ENCODE results near the gene NKD1.
"Not testable (repeated sequence)": the region's sequence is repeated elsewhere in the genome, so short reads cannot be mapped to it uniquely, and the experiment has no call there.

NKD1 gene

GRCh38 chr16:50520451-50521245 lies 27.5 kb upstream of the NKD1 start:
- no peak for DNase-seq

DNA sequence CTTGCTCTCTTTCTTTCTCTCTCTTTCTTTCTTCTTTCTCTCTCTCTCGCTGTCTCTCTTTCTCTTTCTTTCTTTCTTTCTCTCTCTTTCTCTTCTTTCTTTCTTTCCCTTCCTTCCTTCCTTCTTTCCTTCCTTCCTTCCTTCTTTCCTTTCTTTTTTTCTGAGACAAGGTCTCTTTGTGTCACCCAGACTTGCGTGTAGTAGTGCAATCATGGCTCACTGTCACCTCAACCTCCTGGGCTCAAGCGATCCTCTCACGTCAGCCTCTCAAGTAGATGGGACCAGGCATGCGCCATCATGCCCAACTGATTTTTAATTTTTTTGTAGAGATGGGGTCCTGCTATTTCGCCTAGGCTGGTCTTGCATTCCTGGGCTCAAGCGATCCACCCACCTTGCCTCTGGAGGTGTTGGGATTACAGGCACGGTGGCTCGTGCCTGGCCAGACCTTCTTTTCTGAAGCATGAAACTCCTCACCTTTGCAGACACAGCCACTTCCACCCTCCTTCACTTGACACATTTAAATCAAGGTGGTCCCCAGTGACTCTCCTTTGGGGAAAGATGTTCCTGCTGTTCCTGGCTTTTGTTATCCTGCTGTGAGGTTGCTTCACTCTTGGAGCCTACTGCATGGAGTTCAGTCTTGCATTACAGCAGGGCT lies 26.8 kb upstream of the NKD1 start:
- no peak for DNase-seq

- DNase-seq: no peak
Observed at GRCh38 chr16:50522324-50522723, 25.9 kb upstream of the NKD1 start.

GRCh38 chr16:50523710-50524109 lies 24.5 kb upstream of the NKD1 start:
- DNase-seq: no peak

DNA sequence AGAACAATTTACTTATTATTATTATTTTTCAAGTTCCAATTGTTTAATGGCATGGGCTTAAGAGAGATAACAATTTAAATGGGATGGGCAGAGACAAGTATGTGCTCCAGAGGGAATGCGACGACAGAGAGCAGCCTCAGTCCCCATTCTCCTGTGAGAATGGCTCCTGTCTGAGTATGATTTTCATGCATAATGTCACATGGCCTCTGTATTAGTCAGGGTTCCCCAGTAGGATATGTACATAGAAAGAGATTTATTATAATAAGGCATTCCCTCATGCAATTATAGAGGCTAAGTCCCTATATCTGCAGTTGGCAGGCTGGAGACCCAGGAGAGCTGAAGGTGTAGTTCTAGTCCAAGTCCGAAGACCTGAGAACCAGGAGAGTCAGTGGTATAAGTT lies 22.9 kb upstream of the NKD1 start:
- no peak for DNase-seq

DNA sequence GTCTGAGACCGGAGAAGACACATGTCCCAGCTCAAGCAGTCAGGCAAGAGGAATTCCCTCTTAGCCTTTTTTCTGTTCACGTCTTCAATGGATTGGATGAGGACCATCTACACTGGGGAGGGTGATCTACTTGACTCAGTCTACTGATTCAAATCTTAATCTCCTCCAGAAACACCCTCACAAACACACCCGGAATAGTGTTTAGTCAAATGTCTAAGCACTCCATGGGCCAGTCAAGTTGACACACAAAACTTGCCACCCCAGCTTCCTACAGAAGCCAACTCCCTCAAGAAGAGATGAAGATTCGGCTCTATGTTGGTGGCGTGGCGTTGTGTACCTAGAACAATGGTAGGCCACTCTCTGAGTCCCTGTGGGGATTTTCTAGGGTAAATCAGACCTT lies 22.5 kb upstream of the NKD1 start:
- no peak for DNase-seq

DNA sequence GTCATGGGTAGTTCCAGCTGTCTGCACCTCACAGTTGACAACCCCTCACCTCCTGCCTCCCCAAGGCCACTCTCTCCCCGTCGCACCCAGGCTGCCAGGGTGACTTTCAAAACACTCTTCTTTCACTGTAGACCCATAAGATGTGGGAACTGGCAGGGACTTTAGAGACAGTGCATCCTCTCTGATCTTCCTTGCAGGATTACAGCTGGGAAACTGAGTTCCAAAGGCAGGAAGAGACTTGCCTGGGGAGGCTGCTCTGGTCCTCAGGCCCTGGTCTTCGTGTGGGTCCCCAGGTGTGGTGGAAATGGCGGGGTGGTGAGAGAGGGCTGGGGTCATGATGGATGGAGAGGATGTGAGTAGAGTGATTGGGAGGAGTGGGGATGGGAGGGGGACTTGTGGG lies 21.9 kb upstream of the NKD1 start:
- no peak for DNase-seq

DNA sequence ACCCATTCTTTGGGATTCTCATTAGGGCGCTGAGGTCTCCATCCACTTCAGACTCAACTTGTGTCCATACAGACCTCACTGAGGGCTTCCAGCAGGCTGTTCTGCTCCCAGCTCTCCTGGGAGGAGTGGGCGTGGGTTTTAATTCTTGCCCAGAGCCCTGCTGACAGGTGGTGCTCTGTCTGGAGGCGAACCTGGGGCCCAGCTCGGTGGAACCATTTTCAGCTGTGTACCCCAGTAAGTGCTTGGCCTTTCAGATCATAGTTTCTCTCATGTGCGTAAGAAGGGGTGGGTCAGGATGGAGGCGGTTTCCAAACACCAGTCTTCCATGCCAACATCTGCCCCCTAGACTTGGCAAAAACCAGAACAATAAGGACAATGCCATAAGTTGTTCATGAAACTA lies 21.4 kb upstream of the NKD1 start:
- DNase-seq: no peak

- DNase-seq: no peak
Observed at GRCh38 chr16:50528820-50529219, 19.4 kb upstream of the NKD1 start.

- no peak for DNase-seq
Observed at GRCh38 chr16:50529334-50529733, 18.9 kb upstream of the NKD1 start.

DNA sequence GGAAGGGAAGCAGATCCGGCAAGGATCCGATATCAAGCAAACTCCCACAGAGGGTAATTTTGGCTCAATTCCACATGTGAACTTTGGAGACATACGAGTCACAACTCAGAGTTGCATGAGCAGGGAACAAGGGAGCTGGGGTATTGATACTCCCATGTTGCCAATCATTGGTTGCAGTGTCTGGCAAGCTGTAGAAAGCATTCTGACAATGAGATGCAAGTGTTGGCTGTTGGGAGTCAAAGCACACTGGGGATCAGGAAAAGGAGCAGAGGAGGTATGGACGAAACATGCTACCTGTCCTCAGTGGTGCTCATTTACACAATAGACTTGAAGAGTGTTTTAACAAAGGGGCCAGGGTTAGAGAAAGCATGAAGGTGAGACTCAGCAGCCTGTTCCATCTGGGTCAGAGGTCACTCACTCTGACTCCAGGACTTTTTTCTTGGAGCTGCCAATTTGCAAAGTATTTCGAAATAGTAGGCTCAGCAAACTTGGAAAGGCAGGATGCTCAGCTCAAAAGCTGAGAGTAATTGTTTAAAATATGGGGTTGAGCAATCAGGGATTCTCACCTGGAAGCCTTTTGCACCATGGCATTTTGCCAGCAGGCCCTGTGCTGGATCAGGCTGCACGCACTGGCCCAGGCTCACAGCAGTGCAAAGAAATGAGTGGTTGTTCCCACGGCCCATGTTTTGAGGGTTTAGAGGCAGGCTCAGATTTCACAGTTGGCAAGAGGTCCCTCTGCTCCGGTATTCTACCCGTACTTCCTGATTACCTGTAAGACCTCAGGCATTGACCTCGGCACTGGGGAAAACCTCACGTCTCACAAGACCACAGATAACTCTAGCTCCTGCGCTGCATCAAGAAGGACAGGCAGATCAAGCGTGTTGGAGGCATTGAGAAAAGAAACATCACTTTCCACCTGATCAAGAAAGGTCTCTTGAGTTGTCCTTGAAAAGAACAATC lies 17.6 kb upstream of the NKD1 start:
- no peak for DNase-seq

DNA sequence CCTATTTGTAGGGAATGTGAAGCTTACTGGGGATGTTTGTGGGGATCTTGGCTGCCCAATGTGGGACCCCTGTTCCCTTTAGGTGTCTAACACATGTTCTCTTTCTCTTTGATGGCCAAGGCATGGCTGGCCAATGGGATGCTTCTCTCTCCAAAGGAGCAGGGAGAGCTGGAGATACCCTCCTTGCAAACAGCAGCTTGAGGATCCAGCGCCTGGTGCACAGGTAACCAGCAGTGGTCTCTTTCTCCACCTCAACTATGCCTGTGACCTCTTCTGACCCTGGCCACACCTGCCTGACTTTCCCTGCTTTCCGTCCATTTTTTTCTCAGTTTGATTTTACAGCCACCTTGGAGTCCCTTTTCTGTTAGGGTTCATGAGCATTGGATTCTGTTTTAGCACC lies 16.8 kb upstream of the NKD1 start:
- no peak for DNase-seq

GRCh38 chr16:50531901-50532300 lies 16.3 kb upstream of the NKD1 start:
- DNase-seq: no peak

DNA sequence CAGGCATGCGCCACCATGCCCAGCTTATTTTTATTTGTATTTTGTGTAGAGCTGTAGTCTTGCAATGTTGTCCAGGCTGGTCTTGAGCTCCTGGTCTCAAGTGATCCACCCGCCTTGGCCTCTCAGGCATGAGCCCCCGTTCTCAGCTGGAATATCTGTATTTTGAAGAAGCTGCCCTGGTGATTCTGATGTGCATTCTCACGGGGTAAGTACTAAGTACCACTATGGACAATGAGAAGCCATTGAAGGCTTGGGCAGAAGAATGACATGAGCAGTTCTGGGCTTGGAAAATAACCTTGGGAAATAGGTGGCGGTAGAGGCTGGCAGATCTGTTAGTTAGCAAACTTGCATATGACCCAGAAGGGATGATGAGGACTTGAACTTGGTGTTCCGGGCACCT lies 15.6 kb upstream of the NKD1 start:
- DNase-seq: no peak

DNA sequence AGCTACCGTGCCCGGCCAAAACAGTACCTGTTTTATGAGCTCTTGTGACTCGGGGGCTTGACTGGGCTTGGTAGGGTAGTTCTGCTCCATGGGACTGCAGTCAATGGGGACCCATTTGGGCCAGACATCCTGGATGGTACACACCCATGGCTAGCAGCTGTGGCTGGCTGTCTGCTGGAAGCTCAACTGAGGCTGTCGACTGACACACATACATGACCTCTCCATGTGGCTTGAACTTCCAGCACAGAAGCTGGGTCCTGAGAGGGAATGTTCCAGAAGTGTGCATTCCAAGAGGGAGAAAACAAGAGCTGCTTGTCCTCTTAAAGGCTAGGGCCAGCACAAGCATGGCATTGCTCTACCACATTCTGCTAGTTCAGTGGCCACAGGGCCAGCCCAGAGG lies 14.9 kb upstream of the NKD1 start:
- DNase-seq: no peak

DNA sequence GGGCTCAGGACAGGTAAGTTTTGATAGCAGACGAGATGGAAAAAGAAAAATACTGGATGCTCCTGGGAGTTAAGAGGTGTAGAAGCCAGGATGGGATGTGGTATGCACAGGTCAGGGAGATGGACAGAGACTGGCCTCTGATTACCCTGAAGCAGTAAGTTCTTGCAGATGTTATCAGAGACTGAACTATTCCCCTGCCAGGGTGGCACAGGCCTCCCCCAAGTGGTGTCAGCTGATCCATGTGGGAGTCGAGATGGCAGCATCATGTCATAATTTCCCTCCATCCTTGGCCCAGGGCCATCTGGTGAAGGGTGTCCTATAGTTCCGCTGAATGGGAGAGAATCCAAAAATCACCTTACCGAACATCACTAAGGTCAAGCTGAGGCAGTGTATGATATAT lies 14.1 kb upstream of the NKD1 start:
- DNase-seq: no peak

DNA sequence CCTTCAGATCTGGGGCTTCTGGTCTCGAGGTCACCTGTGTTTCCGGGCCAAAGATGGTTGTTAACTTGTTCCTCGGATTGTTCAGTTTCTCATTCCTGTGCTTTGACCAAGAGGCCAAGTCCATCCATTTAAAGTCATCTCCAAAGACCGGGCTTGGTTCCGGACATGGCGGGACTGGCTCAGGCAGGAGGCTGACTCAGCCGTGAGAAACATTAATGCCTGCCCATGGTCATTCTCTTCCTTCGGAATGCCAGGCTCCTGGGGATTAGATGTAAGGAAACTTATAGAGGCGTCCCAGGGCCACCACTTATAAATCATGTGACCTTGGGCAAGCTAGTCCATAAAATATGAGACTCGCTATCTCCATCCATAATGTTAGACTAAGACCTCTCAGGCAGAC lies 13.6 kb upstream of the NKD1 start:
- no peak for DNase-seq

- DNase-seq: no peak
Observed at GRCh38 chr16:50534958-50535357, 13.2 kb upstream of the NKD1 start.

GRCh38 chr16:50535506-50536257 lies 12.5 kb upstream of the NKD1 start:
- no peak for DNase-seq

GRCh38 chr16:50536258-50536645 lies 11.9 kb upstream of the NKD1 start:
- not testable (repeated sequence) for DNase-seq

DNA sequence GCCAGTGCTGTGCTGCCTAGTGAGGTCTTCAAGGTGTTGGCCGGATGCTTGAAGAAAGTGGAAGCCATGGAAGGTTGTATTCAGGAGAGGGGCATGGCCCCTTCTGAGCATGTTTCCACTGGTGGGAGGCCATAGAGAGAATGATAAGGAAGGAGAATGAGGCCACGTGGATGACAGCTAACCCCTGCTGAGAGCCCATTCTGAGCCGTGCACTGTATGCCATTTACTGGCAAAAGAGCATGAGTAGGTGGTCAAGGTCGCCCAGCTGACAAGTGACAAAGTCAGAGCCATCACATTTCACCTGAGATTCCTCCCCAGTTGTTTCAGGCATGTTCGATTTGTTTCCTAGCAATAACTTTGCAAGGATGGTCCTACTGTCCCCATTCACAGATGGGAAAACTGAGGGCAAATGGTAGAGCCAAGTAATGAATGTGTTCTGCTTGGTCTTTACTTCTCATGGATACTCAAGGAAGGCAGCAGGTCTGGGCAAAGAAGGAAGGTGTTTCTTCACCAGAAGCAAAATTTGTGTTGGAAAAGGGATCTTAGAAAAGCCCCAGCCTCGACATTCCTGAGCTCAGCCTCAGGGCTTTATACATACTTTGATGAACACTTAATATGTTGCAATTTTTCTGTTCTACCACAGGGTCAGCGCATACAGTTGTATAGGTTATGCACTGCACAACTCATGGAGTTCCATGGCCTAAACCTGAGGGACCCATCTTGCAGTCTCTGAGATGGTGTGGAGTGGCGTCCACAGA lies 10.5 kb upstream of the NKD1 start:
- DNase-seq: no peak

DNA sequence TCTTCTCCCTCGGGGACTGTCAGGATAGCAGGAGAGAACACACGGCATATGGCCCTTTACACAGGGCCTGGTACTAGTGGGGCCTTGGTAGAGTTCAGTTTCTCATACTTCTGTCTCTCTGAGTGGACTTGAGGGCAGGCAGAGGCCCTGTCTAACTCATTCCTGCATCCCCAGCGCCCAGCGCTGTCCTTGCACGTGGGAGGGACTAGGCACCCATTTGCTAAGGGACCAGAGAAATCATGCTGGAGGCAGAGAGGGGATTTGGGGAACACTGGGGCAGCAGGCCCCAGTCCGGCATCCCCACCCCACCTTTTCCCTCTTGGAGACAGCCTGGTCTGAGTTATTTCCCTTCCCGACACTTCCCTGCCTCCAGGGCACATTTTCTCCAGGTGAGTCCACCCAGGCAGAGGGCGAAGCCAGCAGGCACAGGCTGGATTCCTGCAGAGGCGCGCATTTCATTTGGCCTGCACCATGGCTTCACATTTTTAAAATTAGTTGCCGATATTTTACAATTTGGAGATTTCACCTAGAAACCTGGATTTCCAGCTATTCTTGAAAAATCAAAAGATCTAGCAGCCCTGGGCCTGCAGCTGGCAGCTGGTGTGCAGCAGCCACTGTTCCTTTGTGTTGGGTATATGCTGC lies 9.7 kb upstream of the NKD1 start:
- no peak for DNase-seq
